CD14-positive monocyte (primary cell): ENCODE data around the gene LSM3. TPM values are rescaled to one million over a fixed set of nuclear protein-coding genes. Genes with fewer than 3 reads are reported as not detected.

Experiments used
- DNase-seq, 3 donors: peaks; one replicate each; pipeline ENCODE4 v3.0.0-alpha.2; 2011 to 2022
- H2AFZ ChIP-seq: 2 replicates; pipeline ENCODE4 v1.6.0; 2012; ENCODE audit warnings: mild to moderate bottlenecking, low read depth, low read length, inconsistent platforms; ENCODE audit not compliant: insufficient read depth, poor library complexity, severe bottlenecking
- H3K27ac ChIP-seq, 2 donors: 1 replicate in 1 of 2; 2 replicates in 1 of 2; pipeline ENCODE4 v1.5.1; 2012 to 2013; ENCODE audit warnings: low read length in 2 of 2, control low read depth in 1 of 2, inconsistent platforms in 1 of 2, low read depth in 1 of 2, mild to moderate bottlenecking in 1 of 2
- H3K27me3 ChIP-seq, 2 donors: one replicate each; pipeline versions ENCODE4 v1.6.0 to v1.6.1; 2011 to 2013; ENCODE audit warnings: low read length in 2 of 2; ENCODE audit not compliant: control insufficient read depth in 2 of 2, insufficient read depth in 2 of 2
- H3K36me3 ChIP-seq, 2 donors: replicated peaks in 1 of 2; 1 replicate in 1 of 2; 2 replicates in 1 of 2; pipeline versions ENCODE4 v1.5.1 to v1.6.1; 2012 to 2013; ENCODE audit warnings: low read length in 2 of 2, control low read depth in 1 of 2, inconsistent platforms in 1 of 2, mild to moderate bottlenecking in 1 of 2; ENCODE audit not compliant: insufficient read depth in 2 of 2, control insufficient read depth in 1 of 2
- H3K4me1 ChIP-seq, 2 donors: 1 replicate in 1 of 2; 2 replicates in 1 of 2; pipeline versions ENCODE4 v1.5.1 to v1.6.1; 2012 to 2013; ENCODE audit warnings: low read length in 2 of 2, control low read depth in 1 of 2, inconsistent platforms in 1 of 2, mild to moderate bottlenecking in 1 of 2, moderate library complexity in 1 of 2; ENCODE audit not compliant: insufficient read depth in 2 of 2, control insufficient read depth in 1 of 2
- H3K4me2 ChIP-seq: replicated peaks from 2 replicates; pipeline ENCODE3; 2012; ENCODE audit warnings: low read length, moderate library complexity, mild to moderate bottlenecking; ENCODE audit not compliant: poor library complexity, severe bottlenecking; ENCODE audit errors: extremely low read depth
- H3K4me3 ChIP-seq, 3 experiments: fragments of 200-600 bp in 1 of 3; sonication (generic) in 1 of 3; replicated peaks in 1 of 3; 1 replicate in 2 of 3; 2 replicates in 1 of 3; pipeline ENCODE4 v1.5.1; 2011 to 2013; ENCODE audit warnings: low read length in 3 of 3, mild to moderate bottlenecking in 3 of 3, control low read depth in 2 of 3, low read depth in 2 of 3, inconsistent platforms in 1 of 3, moderate library complexity in 1 of 3
- H3K79me2 ChIP-seq: 2 replicates; pipeline ENCODE4 v1.6.0; 2012; ENCODE audit warnings: mild to moderate bottlenecking, control low read depth, inconsistent platforms, low read length, moderate library complexity; ENCODE audit not compliant: insufficient read depth
- H3K9ac ChIP-seq: 2 replicates; pipeline ENCODE4 v1.6.0; 2017; ENCODE audit warnings: low read length, mild to moderate bottlenecking; ENCODE audit not compliant: insufficient read depth, poor library complexity, severe bottlenecking
- H3K9me3 ChIP-seq, 2 donors: replicated peaks in 1 of 2; 1 replicate in 1 of 2; 2 replicates in 1 of 2; pipeline versions ENCODE4 v1.5.1 to v1.6.1; 2012 to 2013; ENCODE audit warnings: low read length in 2 of 2, control low read depth in 1 of 2; ENCODE audit not compliant: control insufficient read depth in 1 of 2, insufficient read depth in 1 of 2
- H4K20me1 ChIP-seq: 2 replicates; pipeline ENCODE4 v1.6.0; 2012; ENCODE audit warnings: mild to moderate bottlenecking, low read length, control low read depth, moderate library complexity; ENCODE audit not compliant: insufficient read depth
- H3K27ac Mint-ChIP-seq, 7 donors: one replicate each; pipeline ENCODE4 v1.8.0; 2020; ENCODE audit warnings: mild to moderate bottlenecking in 7 of 7, mixed read lengths in 7 of 7, moderate library complexity in 6 of 7, inconsistent platforms in 2 of 7
- H3K27me3 Mint-ChIP-seq, 3 donors: one replicate each; pipeline ENCODE4 v1.8.0; 2021 to 2022; ENCODE audit warnings: low read depth in 3 of 3, mild to moderate bottlenecking in 3 of 3, mixed read lengths in 3 of 3, moderate library complexity in 3 of 3, inconsistent platforms in 1 of 3
- H3K36me3 Mint-ChIP-seq, 2 donors: one replicate each; pipeline ENCODE4 v1.8.0; 2020; ENCODE audit warnings: mixed read lengths in 2 of 2, inconsistent platforms in 1 of 2, mild to moderate bottlenecking in 1 of 2
- H3K4me1 Mint-ChIP-seq: one replicate; pipeline ENCODE4 v1.8.0; 2020; ENCODE audit warnings: mild to moderate bottlenecking, mixed read lengths
- H3K4me3 Mint-ChIP-seq, 2 donors: one replicate each; pipeline ENCODE4 v1.8.0; 2020; ENCODE audit warnings: mild to moderate bottlenecking in 2 of 2, mixed read lengths in 2 of 2, moderate library complexity in 1 of 2
- H3K9me3 Mint-ChIP-seq, 7 donors: one replicate each; pipeline ENCODE4 v1.8.0; 2020 to 2022; ENCODE audit warnings: mixed read lengths in 7 of 7, mild to moderate bottlenecking in 6 of 7, moderate library complexity in 6 of 7, inconsistent platforms in 2 of 7
- CTCF ChIP-seq: fragments of 200-600 bp; IDR thresholded peaks from one replicate; pipeline ENCODE4 v1.8.0; 2022; ENCODE audit warnings: antibody characterized with exemption, mild to moderate bottlenecking
- WGBS: methylation state at CpG from one replicate; pipeline ENCODE4 v1.1.5; 2013; ENCODE audit warnings: missing lambda C conversion rate; ENCODE audit not compliant: insufficient coverage; 5-methylcytosine and 5-hydroxymethylcytosine counted together
- intact Hi-C, 2 donors: fragments of 100-400 bp; cut with micrococcal nuclease; formaldehyde crosslinking; loops; one replicate each; pipeline versions ENCODE4 v1.15.0 to v1.15.1; 2023
- polyA plus RNA-seq, 3 donors: library from polyadenylated mRNA; depleted of rRNA in 1 of 3; unstranded in 2 of 3; stranded (reverse) in 1 of 3; fragments of 300-500 nt in 2 of 3; fragments of >200 nt in 1 of 3; fragmentation: Illumina TruSeq in 2 of 3; gene quantifications; 1 replicate in 2 of 3; 2 replicates in 1 of 3; pipeline ENCODE4 v1.2.3, GENCODE V29; 2012 to 2021

The LSM3 gene
- polyA plus RNA-seq, 3 donors = 4.1 to 23.2 (median 19.8) TPM

GRCh38 chr3:14245248-14245639 lies 66.6 kb downstream of the LSM3 start:
- Histone ChIP-seq H3K4me2 (no peak overlapping the region), H3K79me2 (no peaks in the 10 kb centered on the region), H4K20me1 (no peaks in the 10 kb centered on the region), H3K9ac (no peak overlapping the region), H2AFZ (no peak overlapping the region), H3K4me1 (no peaks in the 10 kb centered on the region), H3K27ac (no peak overlapping the region), H3K36me3 (no peaks in the 10 kb centered on the region), H3K9me3 (no peaks in the 10 kb centered on the region), H3K27me3 (no peaks in the 10 kb centered on the region), H3K4me3 (no peak overlapping the region)
- WGBS = 100% methylated on average over 1 of the region's 6 CpGs
- H3K9me3 Mint-ChIP-seq = peaks cover 0 to 2% (median 0%) of the 10 kb centered on the region in 7 donors
- H3K36me3 Mint-ChIP-seq = no peaks in the 10 kb centered on the region
- no peak for TF ChIP-seq CTCF
- H3K4me1 Mint-ChIP-seq = no peaks in the 10 kb centered on the region
- H3K27me3 Mint-ChIP-seq = peaks cover 0 to 3% (median 2%) of the 10 kb centered on the region in 3 donors
- DNase-seq = no peak
- H3K27ac Mint-ChIP-seq = no peak overlapping the region
- no peak overlapping the region for H3K4me3 Mint-ChIP-seq
- intact Hi-C loops = no loop called here

- intact Hi-C loops = no loop called here
- Histone ChIP-seq H3K4me2 (no peak overlapping the region), H3K36me3 (no peaks in the 10 kb centered on the region), H2AFZ (no peak overlapping the region), H4K20me1 (no peaks in the 10 kb centered on the region), H3K27ac (no peak overlapping the region), H3K27me3 (no peaks in the 10 kb centered on the region), H3K4me1 (no peaks in the 10 kb centered on the region), H3K4me3 (no peak overlapping the region), H3K9ac (no peak overlapping the region), H3K9me3 (no peaks in the 10 kb centered on the region), H3K79me2 (no peaks in the 10 kb centered on the region)
- WGBS = 71% methylated on average over 1 of the region's 3 CpGs
- no peaks in the 10 kb centered on the region for H3K4me1 Mint-ChIP-seq
- peaks cover 0 to 5% (median 2%) of the 10 kb centered on the region in 3 donors for H3K27me3 Mint-ChIP-seq
- no peak for TF ChIP-seq CTCF
- H3K4me3 Mint-ChIP-seq = no peak overlapping the region
- H3K36me3 Mint-ChIP-seq = no peaks in the 10 kb centered on the region
- H3K27ac Mint-ChIP-seq = no peak overlapping the region
- H3K9me3 Mint-ChIP-seq = peaks cover 0 to 2% (median 0%) of the 10 kb centered on the region in 7 donors
- DNase-seq = no peak
These were observed 67.2 kb downstream of the LSM3 start for GRCh38 chr3:14245822-14246221.
